GM12892 (cell line): Measurements from ENCODE around the gene CLRN2.

Source experiments
- POLR2A ChIP-seq: IDR thresholded peaks from 2 replicates; pipeline ENCODE4 v1.6.1; 2011; ENCODE audit warnings: low read depth, low read length, control low read depth
- POLR2AphosphoS5 ChIP-seq: IDR thresholded peaks from 2 replicates; pipeline ENCODE4 v1.6.1; 2011; ENCODE audit warnings: low read depth, low read length, control low read depth
- TAF1 ChIP-seq: IDR thresholded peaks from 2 replicates; pipeline ENCODE4 v1.6.1; 2011; ENCODE audit warnings: low read depth, mild to moderate bottlenecking, control low read depth, low read length, borderline replicate concordance

DNA sequence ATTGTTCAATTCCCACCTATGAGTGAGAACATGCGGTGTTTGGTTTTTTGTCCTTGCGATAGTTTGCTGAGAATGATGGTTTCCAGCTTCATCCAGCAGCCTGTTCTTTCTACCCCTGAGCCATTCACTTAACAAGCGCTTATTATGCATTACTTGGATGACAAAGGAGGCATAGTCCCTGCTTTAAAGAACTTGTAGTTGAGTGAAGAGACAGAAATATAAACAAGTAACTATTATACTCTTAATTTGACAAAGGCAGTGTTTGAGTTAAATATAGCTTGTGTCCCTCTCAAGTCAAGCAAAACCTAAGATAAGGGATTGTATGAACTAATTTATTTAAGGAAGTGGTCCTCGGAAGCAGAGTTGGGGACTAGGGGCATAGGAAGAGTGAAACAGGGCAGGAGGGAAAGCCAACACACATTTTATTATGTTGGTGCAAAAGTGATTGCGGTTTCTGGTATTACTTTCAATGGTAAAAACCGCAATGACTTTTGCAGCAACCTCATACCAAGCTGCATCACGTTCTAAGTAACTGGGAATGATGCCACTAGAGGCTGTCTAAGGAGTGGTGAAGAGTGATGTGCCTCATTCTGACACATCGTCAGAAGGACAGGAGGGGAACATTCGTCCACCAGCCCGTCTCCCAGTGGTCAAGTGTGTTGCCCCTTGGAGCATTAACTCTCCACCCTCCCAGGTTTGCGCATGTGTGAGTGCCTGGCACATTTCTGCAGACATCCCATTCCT lies 44.9 kb upstream of the CLRN2 start:
- TF ChIP-seq TAF1 (no peak), POLR2AphosphoS5 (no peak), POLR2A (no peak)
